GM23338 (cell line): Measurements from ENCODE around the gene GALNT14. TPM values are rescaled to one million over a fixed set of nuclear protein-coding genes. Genes with fewer than 3 reads are reported as not detected.

Source experiments
- ATAC-seq: fragments of 200-7000 bp; cut with Tn5 transposase; 3 replicates; pipeline ENCODE4 v1.9.1; 2020
- DNase-seq: peaks from one replicate; pipeline ENCODE4 v3.0.0-alpha.2; 2015; ENCODE audit warnings: low spot score
- H2AFZ ChIP-seq: fragments of 200-600 bp; sonication (generic); 2 replicates; pipeline ENCODE4 v1.8.0; 2016; ENCODE audit warnings: antibody characterized with exemption, mild to moderate bottlenecking, moderate library complexity
- H3F3A ChIP-seq: fragments of 200-600 bp; sonication (generic); replicated peaks from 2 replicates; pipeline ENCODE4 v1.8.0; 2017; ENCODE audit warnings: antibody characterized with exemption, mixed run types, low read depth
- H3K27ac ChIP-seq: fragments of 200-600 bp; sonication (generic); 2 replicates; pipeline ENCODE4 v1.6.1; 2016; ENCODE audit warnings: low read depth
- H3K27me3 ChIP-seq: fragments of 200-600 bp; sonication (generic); 2 replicates; pipeline ENCODE4 v1.8.0; 2016; ENCODE audit warnings: mild to moderate bottlenecking, mixed run types, moderate library complexity; ENCODE audit not compliant: insufficient read depth
- H3K36me3 ChIP-seq: fragments of 200-600 bp; sonication (generic); 2 replicates; pipeline ENCODE4 v1.8.0; 2016; ENCODE audit warnings: mild to moderate bottlenecking; ENCODE audit not compliant: insufficient read depth
- H3K4me1 ChIP-seq: fragments of 200-600 bp; sonication (generic); 2 replicates; pipeline ENCODE4 v1.8.0; 2016; ENCODE audit warnings: mild to moderate bottlenecking, moderate library complexity; ENCODE audit not compliant: insufficient read depth
- H3K4me2 ChIP-seq: fragments of 200-600 bp; sonication (generic); 2 replicates; pipeline ENCODE4 v1.7.1; 2017; ENCODE audit warnings: mixed run types
- H3K4me3 ChIP-seq: fragments of 200-600 bp; sonication (generic); 2 replicates; pipeline ENCODE4 v1.6.1; 2016; ENCODE audit warnings: mixed run types
- H3K79me2 ChIP-seq: fragments of 200-600 bp; sonication (generic); replicated peaks from 2 replicates; pipeline ENCODE4 v1.8.0; 2017; ENCODE audit warnings: mild to moderate bottlenecking; ENCODE audit not compliant: insufficient read depth
- H3K9me2 ChIP-seq: fragments of 200-600 bp; sonication (generic); 2 replicates; pipeline ENCODE4 v1.8.0; 2017; ENCODE audit not compliant: insufficient read depth
- H4K20me1 ChIP-seq: fragments of 200-600 bp; sonication (generic); replicated peaks from 2 replicates; pipeline ENCODE4 v1.8.0; 2017; ENCODE audit warnings: mild to moderate bottlenecking; ENCODE audit not compliant: insufficient read depth
- H3K27ac Mint-ChIP-seq: 2 replicates; pipeline ENCODE4 v1.8.0; 2020; ENCODE audit warnings: inconsistent platforms, mild to moderate bottlenecking, moderate library complexity, mixed read lengths
- H3K27me3 Mint-ChIP-seq: 3 replicates; pipeline ENCODE4 v1.8.0; 2022; ENCODE audit warnings: low read depth, mild to moderate bottlenecking, moderate library complexity, mixed read lengths, inconsistent platforms; ENCODE audit not compliant: insufficient read depth, poor library complexity
- H3K36me3 Mint-ChIP-seq: 3 replicates; pipeline ENCODE4 v1.8.0; 2021; ENCODE audit warnings: low read depth, mild to moderate bottlenecking, inconsistent platforms, moderate library complexity, mixed read lengths
- H3K4me1 Mint-ChIP-seq: 3 replicates; pipeline ENCODE4 v1.8.0; 2020; ENCODE audit warnings: mild to moderate bottlenecking, inconsistent platforms, mixed read lengths
- H3K4me3 Mint-ChIP-seq: 3 replicates; pipeline ENCODE4 v1.8.0; 2021; ENCODE audit warnings: moderate library complexity, mild to moderate bottlenecking, inconsistent platforms, mixed read lengths
- H3K9me3 Mint-ChIP-seq: 3 replicates; pipeline ENCODE4 v1.8.0; 2020; ENCODE audit warnings: moderate library complexity, mild to moderate bottlenecking, inconsistent platforms, mixed read lengths
- CREB1 ChIP-seq: fragments of 250-450 bp; sonication (Bioruptor Pico); IDR thresholded peaks from 2 replicates; pipeline ENCODE4 v1.5.0; 2020; ENCODE audit warnings: low read depth, mild to moderate bottlenecking, moderate library complexity
- CTCF ChIP-seq, 2 experiments: fragments of 200-600 bp in 1 of 2; sonication (generic) in 1 of 2; conservative IDR thresholded peaks; 2 replicates each; pipeline versions ENCODE4 v1.5.1 to v1.6.1; 2016 to 2017; ENCODE audit warnings: antibody characterized with exemption in 2 of 2, low read depth in 2 of 2, mild to moderate bottlenecking in 2 of 2, moderate library complexity in 1 of 2
- EZH2phosphoT487 ChIP-seq: fragments of 200-600 bp; sonication (generic); IDR thresholded peaks from one replicate; pipeline ENCODE4 v1.8.1; 2018; ENCODE audit warnings: antibody characterized with exemption; ENCODE audit not compliant: unreplicated experiment
- JUNB ChIP-seq: IDR thresholded peaks from one replicate; pipeline ENCODE4 v1.6.1; 2016; ENCODE audit warnings: antibody characterized with exemption; ENCODE audit not compliant: unreplicated experiment
- NANOG ChIP-seq: IDR thresholded peaks from 2 replicates; pipeline ENCODE4 v1.6.1; 2016; ENCODE audit warnings: antibody characterized with exemption, borderline replicate concordance
- POLR2AphosphoS5 ChIP-seq: IDR thresholded peaks from 2 replicates; pipeline ENCODE4 v1.6.1; 2016; ENCODE audit warnings: antibody characterized with exemption, low read depth
- REST ChIP-seq: IDR thresholded peaks from one replicate; pipeline ENCODE4 v1.6.1; 2018; ENCODE audit warnings: antibody characterized with exemption; ENCODE audit not compliant: unreplicated experiment
- STAT1 ChIP-seq: IDR thresholded peaks from one replicate; pipeline ENCODE4 v1.6.1; 2016; ENCODE audit warnings: antibody characterized with exemption; ENCODE audit not compliant: unreplicated experiment
- ZNF331 ChIP-seq: fragments of 250-450 bp; sonication (Bioruptor Pico); IDR thresholded peaks from 2 replicates; pipeline ENCODE4 v1.5.0; 2020; ENCODE audit warnings: low read depth, mild to moderate bottlenecking, moderate library complexity
- ZNF462 ChIP-seq: fragments of 250-450 bp; sonication (Bioruptor Pico); IDR thresholded peaks from 2 replicates; pipeline ENCODE4 v1.5.0; 2020; ENCODE audit warnings: mild to moderate bottlenecking, moderate library complexity
- polyA plus RNA-seq: library from polyadenylated mRNA; unstranded; fragments of >200 nt; fragmentation: Nextera tagmentation; extraction: Ambion mirVana; gene quantifications from 2 replicates; pipeline ENCODE4 v1.2.1, GENCODE V29; 2016
- total RNA-seq: library from RNA; depleted of rRNA; stranded (reverse); fragments of >200 nt; shearing (Covaris generic); gene quantifications from 2 replicates; pipeline ENCODE4 v1.2.3, GENCODE V29; 2014

GALNT14 gene
- total and polyA plus RNA-seq, 2 experiments from 2014 or later, result 5.4 to 7.7 TPM

- no peaks in the 10 kb centered on the region for H3K36me3 ChIP-seq
- H3K79me2 ChIP-seq, result no peaks in the 10 kb centered on the region
- H3K36me3 Mint-ChIP-seq, result no peaks in the 10 kb centered on the region; the same call in 2 of the 3 replicates
- TF ChIP-seq CREB1 (CRISPR knock-in tag) (no peak), ZNF462 (CRISPR knock-in tag) (no peak), STAT1 (no peak), NANOG (no peak), JUNB (no peak), CTCF (conservative IDR thresholded peaks at IDR 0.05; ENCODE audit: low read depth in 2 of 2) (no peak), EZH2phosphoT487 (no peak), REST (no peak), ZNF331 (CRISPR knock-in tag) (no peak), POLR2AphosphoS5 (no peak)
- no peak overlapping the region for H3K4me2 ChIP-seq
- H3F3A ChIP-seq, result no peaks in the 10 kb centered on the region
- no peaks in the 10 kb centered on the region for H3K27me3 ChIP-seq
- DNase-seq (no peak), ATAC-seq (no peak)
- no peaks in the 10 kb centered on the region for H3K27me3 Mint-ChIP-seq
- H4K20me1 ChIP-seq, result no peaks in the 10 kb centered on the region
- no peak overlapping the region for H3K4me3 ChIP-seq
- no peak overlapping the region for H3K27ac ChIP-seq
- peaks cover 9% of the 10 kb centered on the region for H3K4me1 Mint-ChIP-seq
- H3K4me1 ChIP-seq, result no peaks in the 10 kb centered on the region; the same call in 1 of the 2 replicates
- no peaks in the 10 kb centered on the region for H3K9me3 Mint-ChIP-seq
- H3K4me3 Mint-ChIP-seq, result no peak overlapping the region
- no peak overlapping the region for H3K27ac Mint-ChIP-seq
- 0 out of 2 replicates have a peak, but pooled peaks cover 3% of the 10 kb centered on the region for H3K9me2 ChIP-seq
- H2AFZ ChIP-seq, result no peak overlapping the region
Observed at GRCh38 chr2:30867385-30867784, 270.9 kb downstream of the GALNT14 start.
